GM23338 (cell line): ENCODE measurements around the gene TEX14. TPM values are rescaled to one million over a fixed set of nuclear protein-coding genes. Genes with fewer than 3 reads are reported as not detected.

ENCODE experiments used
- ATAC-seq: fragments of 200-7000 bp; cut with Tn5 transposase; 3 replicates; pipeline ENCODE4 v1.9.1; 2020
- DNase-seq: peaks from one replicate; pipeline ENCODE4 v3.0.0-alpha.2; 2015; ENCODE audit warnings: low spot score
- H2AFZ ChIP-seq: fragments of 200-600 bp; sonication (generic); 2 replicates; pipeline ENCODE4 v1.8.0; 2016; ENCODE audit warnings: antibody characterized with exemption, mild to moderate bottlenecking, moderate library complexity
- H3F3A ChIP-seq: fragments of 200-600 bp; sonication (generic); replicated peaks from 2 replicates; pipeline ENCODE4 v1.8.0; 2017; ENCODE audit warnings: antibody characterized with exemption, mixed run types, low read depth
- H3K27ac ChIP-seq: fragments of 200-600 bp; sonication (generic); 2 replicates; pipeline ENCODE4 v1.6.1; 2016; ENCODE audit warnings: low read depth
- H3K27me3 ChIP-seq: fragments of 200-600 bp; sonication (generic); 2 replicates; pipeline ENCODE4 v1.8.0; 2016; ENCODE audit warnings: mild to moderate bottlenecking, mixed run types, moderate library complexity; ENCODE audit not compliant: insufficient read depth
- H3K36me3 ChIP-seq: fragments of 200-600 bp; sonication (generic); 2 replicates; pipeline ENCODE4 v1.8.0; 2016; ENCODE audit warnings: mild to moderate bottlenecking; ENCODE audit not compliant: insufficient read depth
- H3K4me1 ChIP-seq: fragments of 200-600 bp; sonication (generic); 2 replicates; pipeline ENCODE4 v1.8.0; 2016; ENCODE audit warnings: mild to moderate bottlenecking, moderate library complexity; ENCODE audit not compliant: insufficient read depth
- H3K4me2 ChIP-seq: fragments of 200-600 bp; sonication (generic); 2 replicates; pipeline ENCODE4 v1.7.1; 2017; ENCODE audit warnings: mixed run types
- H3K4me3 ChIP-seq: fragments of 200-600 bp; sonication (generic); 2 replicates; pipeline ENCODE4 v1.6.1; 2016; ENCODE audit warnings: mixed run types
- H3K79me2 ChIP-seq: fragments of 200-600 bp; sonication (generic); replicated peaks from 2 replicates; pipeline ENCODE4 v1.8.0; 2017; ENCODE audit warnings: mild to moderate bottlenecking; ENCODE audit not compliant: insufficient read depth
- H3K9me2 ChIP-seq: fragments of 200-600 bp; sonication (generic); 2 replicates; pipeline ENCODE4 v1.8.0; 2017; ENCODE audit not compliant: insufficient read depth
- H4K20me1 ChIP-seq: fragments of 200-600 bp; sonication (generic); replicated peaks from 2 replicates; pipeline ENCODE4 v1.8.0; 2017; ENCODE audit warnings: mild to moderate bottlenecking; ENCODE audit not compliant: insufficient read depth
- H3K27ac Mint-ChIP-seq: 2 replicates; pipeline ENCODE4 v1.8.0; 2020; ENCODE audit warnings: inconsistent platforms, mild to moderate bottlenecking, moderate library complexity, mixed read lengths
- H3K27me3 Mint-ChIP-seq: 3 replicates; pipeline ENCODE4 v1.8.0; 2022; ENCODE audit warnings: low read depth, mild to moderate bottlenecking, moderate library complexity, mixed read lengths, inconsistent platforms; ENCODE audit not compliant: insufficient read depth, poor library complexity
- H3K36me3 Mint-ChIP-seq: 3 replicates; pipeline ENCODE4 v1.8.0; 2021; ENCODE audit warnings: low read depth, mild to moderate bottlenecking, inconsistent platforms, moderate library complexity, mixed read lengths
- H3K4me1 Mint-ChIP-seq: 3 replicates; pipeline ENCODE4 v1.8.0; 2020; ENCODE audit warnings: mild to moderate bottlenecking, inconsistent platforms, mixed read lengths
- H3K4me3 Mint-ChIP-seq: 3 replicates; pipeline ENCODE4 v1.8.0; 2021; ENCODE audit warnings: moderate library complexity, mild to moderate bottlenecking, inconsistent platforms, mixed read lengths
- H3K9me3 Mint-ChIP-seq: 3 replicates; pipeline ENCODE4 v1.8.0; 2020; ENCODE audit warnings: moderate library complexity, mild to moderate bottlenecking, inconsistent platforms, mixed read lengths
- CTCF ChIP-seq, 2 experiments: fragments of 200-600 bp in 1 of 2; sonication (generic) in 1 of 2; conservative IDR thresholded peaks; 2 replicates each; pipeline versions ENCODE4 v1.5.1 to v1.6.1; 2016 to 2017; ENCODE audit warnings: antibody characterized with exemption in 2 of 2, low read depth in 2 of 2, mild to moderate bottlenecking in 2 of 2, moderate library complexity in 1 of 2
- EZH2 ChIP-seq: fragments of 200-600 bp; sonication (generic); IDR thresholded peaks from one replicate; pipeline ENCODE4 v1.8.0; 2017; ENCODE audit warnings: antibody characterized with exemption, mild to moderate bottlenecking, low read depth; ENCODE audit not compliant: unreplicated experiment
- POLR2AphosphoS5 ChIP-seq: IDR thresholded peaks from 2 replicates; pipeline ENCODE4 v1.6.1; 2016; ENCODE audit warnings: antibody characterized with exemption, low read depth
- STAT1 ChIP-seq: IDR thresholded peaks from one replicate; pipeline ENCODE4 v1.6.1; 2016; ENCODE audit warnings: antibody characterized with exemption; ENCODE audit not compliant: unreplicated experiment
- ZNF331 ChIP-seq: fragments of 250-450 bp; sonication (Bioruptor Pico); IDR thresholded peaks from 2 replicates; pipeline ENCODE4 v1.5.0; 2020; ENCODE audit warnings: low read depth, mild to moderate bottlenecking, moderate library complexity
- polyA plus RNA-seq: library from polyadenylated mRNA; unstranded; fragments of >200 nt; fragmentation: Nextera tagmentation; extraction: Ambion mirVana; gene quantifications from 2 replicates; pipeline ENCODE4 v1.2.1, GENCODE V29; 2016
- total RNA-seq: library from RNA; depleted of rRNA; stranded (reverse); fragments of >200 nt; shearing (Covaris generic); gene quantifications from 2 replicates; pipeline ENCODE4 v1.2.3, GENCODE V29; 2014
- TF ChIP-seq, protein P1 (sequence below): fragments of 250-450 bp; sonication (Bioruptor Pico); IDR thresholded peaks from 2 replicates; pipeline ENCODE4 v1.5.0; 2020; ENCODE audit warnings: mild to moderate bottlenecking, moderate library complexity

TEX14 gene
- total and polyA plus RNA-seq, 2 experiments from 2014 or later, result 0.80 to 2.6 TPM

- TF ChIP-seq, protein P1, sequence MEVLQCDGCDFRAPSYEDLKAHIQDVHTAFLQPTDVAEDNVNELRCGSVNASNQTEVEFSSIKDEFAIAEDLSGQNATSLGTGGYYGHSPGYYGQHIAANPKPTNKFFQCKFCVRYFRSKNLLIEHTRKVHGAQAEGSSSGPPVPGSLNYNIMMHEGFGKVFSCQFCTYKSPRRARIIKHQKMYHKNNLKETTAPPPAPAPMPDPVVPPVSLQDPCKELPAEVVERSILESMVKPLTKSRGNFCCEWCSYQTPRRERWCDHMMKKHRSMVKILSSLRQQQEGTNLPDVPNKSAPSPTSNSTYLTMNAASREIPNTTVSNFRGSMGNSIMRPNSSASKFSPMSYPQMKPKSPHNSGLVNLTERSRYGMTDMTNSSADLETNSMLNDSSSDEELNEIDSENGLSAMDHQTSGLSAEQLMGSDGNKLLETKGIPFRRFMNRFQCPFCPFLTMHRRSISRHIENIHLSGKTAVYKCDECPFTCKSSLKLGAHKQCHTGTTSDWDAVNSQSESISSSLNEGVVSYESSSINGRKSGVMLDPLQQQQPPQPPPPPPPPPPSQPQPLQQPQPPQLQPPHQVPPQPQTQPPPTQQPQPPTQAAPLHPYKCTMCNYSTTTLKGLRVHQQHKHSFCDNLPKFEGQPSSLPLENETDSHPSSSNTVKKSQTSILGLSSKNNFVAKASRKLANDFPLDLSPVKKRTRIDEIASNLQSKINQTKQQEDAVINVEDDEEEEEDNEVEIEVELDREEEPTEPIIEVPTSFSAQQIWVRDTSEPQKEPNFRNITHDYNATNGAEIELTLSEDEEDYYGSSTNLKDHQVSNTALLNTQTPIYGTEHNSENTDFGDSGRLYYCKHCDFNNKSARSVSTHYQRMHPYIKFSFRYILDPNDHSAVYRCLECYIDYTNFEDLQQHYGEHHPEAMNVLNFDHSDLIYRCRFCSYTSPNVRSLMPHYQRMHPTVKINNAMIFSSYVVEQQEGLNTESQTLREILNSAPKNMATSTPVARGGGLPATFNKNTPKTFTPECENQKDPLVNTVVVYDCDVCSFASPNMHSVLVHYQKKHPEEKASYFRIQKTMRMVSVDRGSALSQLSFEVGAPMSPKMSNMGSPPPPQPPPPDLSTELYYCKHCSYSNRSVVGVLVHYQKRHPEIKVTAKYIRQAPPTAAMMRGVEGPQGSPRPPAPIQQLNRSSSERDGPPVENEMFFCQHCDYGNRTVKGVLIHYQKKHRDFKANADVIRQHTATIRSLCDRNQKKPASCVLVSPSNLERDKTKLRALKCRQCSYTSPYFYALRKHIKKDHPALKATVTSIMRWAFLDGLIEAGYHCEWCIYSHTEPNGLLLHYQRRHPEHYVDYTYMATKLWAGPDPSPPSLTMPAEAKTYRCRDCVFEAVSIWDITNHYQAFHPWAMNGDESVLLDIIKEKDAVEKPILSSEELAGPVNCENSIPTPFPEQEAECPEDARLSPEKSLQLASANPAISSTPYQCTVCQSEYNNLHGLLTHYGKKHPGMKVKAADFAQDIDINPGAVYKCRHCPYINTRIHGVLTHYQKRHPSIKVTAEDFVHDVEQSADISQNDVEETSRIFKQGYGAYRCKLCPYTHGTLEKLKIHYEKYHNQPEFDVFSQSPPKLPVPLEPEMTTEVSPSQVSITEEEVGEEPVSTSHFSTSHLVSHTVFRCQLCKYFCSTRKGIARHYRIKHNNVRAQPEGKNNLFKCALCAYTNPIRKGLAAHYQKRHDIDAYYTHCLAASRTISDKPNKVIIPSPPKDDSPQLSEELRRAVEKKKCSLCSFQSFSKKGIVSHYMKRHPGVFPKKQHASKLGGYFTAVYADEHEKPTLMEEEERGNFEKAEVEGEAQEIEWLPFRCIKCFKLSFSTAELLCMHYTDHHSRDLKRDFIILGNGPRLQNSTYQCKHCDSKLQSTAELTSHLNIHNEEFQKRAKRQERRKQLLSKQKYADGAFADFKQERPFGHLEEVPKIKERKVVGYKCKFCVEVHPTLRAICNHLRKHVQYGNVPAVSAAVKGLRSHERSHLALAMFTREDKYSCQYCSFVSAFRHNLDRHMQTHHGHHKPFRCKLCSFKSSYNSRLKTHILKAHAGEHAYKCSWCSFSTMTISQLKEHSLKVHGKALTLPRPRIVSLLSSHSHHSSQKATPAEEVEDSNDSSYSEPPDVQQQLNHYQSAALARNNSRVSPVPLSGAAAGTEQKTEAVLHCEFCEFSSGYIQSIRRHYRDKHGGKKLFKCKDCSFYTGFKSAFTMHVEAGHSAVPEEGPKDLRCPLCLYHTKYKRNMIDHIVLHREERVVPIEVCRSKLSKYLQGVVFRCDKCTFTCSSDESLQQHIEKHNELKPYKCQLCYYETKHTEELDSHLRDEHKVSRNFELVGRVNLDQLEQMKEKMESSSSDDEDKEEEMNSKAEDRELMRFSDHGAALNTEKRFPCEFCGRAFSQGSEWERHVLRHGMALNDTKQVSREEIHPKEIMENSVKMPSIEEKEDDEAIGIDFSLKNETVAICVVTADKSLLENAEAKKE (CRISPR knock-in tag), result no peak
- TF ChIP-seq POLR2AphosphoS5, result no peak
These were observed 183.3 kb downstream of the TEX14 start (continued) for GRCh38 chr17:58508341-58509067.

- Mint-ChIP-seq H3K4me3 (no peak overlapping the region), H3K27me3 (peaks cover 5% of the 10 kb centered on the region), H3K9me3 (no peaks in the 10 kb centered on the region), H3K4me1 (peaks cover 2% of the 10 kb centered on the region; the same call in 1 of the 3 replicates), H3K27ac (no peak overlapping the region), H3K36me3 (peaks cover 94% of the 10 kb centered on the region)
- H3K4me2 ChIP-seq, result no peak overlapping the region
- ATAC-seq (no peak), DNase-seq (no peak)
- H2AFZ ChIP-seq, result no peak overlapping the region
- H3K4me3 ChIP-seq, result no peak overlapping the region
- no peaks in the 10 kb centered on the region; the same call in 1 of the 2 replicates for H4K20me1 ChIP-seq
- no peaks in the 10 kb centered on the region for H3K9me2 ChIP-seq
- no peaks in the 10 kb centered on the region for H3K27me3 ChIP-seq
- no peak overlapping the region for H3K27ac ChIP-seq
- peaks cover 6% of the 10 kb centered on the region for H3K79me2 ChIP-seq
- H3K4me1 ChIP-seq, result no peaks in the 10 kb centered on the region
- H3K36me3 ChIP-seq, result peaks cover 72% of the 10 kb centered on the region
- no peaks in the 10 kb centered on the region for H3F3A ChIP-seq
- TF ChIP-seq ZNF331 (no peak), EZH2 (no peak), POLR2AphosphoS5 (no peak), STAT1 (no peak), CTCF (conservative IDR thresholded peaks at IDR 0.05; ENCODE audit: low read depth in 2 of 2) (no peak)
- TF ChIP-seq, protein P1 (CRISPR knock-in tag), result no peak
These were observed 184.7 kb downstream of the TEX14 start for GRCh38 chr17:58507123-58507634.
